ENCODE measurements around the gene CDS2.

Gene CDS2

DNA sequence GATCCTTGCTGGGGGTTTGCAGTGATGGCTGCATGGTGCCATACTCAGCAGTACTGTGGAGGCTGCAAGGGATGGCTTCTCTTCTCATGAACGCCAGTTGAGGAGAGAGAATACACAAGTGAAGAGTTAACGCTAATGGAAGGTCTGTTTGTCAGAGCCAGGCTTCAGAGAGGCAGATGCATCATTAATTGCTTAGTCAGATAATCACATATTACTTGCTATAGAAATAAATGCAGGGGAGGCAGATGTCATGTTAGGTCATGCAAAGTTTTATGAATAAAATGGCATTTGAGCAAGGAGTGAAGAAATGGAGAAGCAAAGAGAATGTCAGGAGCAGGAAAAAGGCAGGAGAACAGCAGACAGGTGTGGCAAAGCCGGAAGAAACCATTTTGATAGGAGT is 51.2 kb downstream of the CDS2 start:
- H3K4me3 ChIP-seq (ENCODE audit: low read depth, low read length), result no peak overlapping the region

DNA sequence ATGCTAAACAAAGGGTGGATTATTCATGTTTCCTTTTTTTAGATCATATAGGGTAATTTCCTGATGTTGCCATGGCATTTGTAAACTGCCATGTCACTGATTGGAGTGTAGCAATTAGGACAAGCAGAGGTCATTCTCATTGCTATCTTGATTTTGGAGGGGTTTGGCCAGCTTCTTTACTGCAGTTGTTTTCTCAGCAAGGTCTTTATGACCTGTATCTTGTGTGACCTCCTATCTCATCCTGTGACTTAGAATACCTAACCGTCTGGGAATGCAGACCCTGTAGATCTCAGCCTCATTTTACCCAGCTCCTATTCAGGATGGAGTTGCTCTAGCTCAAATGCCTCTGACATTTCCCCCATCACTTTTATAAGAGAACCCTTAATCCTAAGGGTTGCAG is 53.6 kb downstream of the CDS2 start:
- H3K4me3 ChIP-seq (ENCODE audit: low read depth, low read length), result no peak overlapping the region

DNA sequence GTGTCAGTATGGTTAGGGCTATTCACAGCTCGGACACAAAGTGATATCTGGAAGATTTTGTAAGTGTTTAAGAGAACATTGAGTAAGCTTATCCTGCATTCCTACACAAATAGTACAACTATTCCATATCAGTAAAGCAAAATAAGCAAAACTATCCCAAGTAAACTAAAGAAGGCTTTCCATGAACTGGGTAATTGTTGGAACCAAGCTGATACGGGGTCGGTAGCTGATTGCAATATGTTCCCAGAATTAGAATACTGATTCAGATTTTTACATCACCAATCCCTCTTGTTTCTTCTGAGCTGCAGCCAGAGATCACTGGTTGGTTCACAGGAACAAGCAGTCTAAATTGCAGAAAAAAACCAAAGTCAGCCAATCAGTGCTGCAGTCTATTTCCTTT is 54.1 kb downstream of the CDS2 start:
- H3K4me3 ChIP-seq (ENCODE audit: low read depth, low read length), result no peak overlapping the region

DNA sequence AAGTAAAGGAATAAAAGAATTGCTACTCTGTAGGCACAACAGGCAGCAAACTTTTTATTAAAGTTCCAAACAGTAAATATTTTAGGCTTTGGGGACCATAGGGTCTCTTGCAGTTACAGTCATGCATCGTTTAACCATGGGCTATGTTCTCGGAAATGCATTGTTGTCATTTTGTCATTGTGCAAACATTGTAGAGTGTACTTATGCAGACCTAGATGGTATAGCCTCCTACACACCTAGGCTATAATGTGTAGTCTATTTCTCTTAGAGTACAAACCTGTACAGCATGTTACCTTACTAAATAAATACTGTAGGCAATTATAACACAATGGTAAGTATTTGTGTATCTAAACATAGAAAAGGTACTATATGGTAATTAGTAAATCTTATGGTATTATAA is 54.7 kb downstream of the CDS2 start:
- no peak overlapping the region for H3K4me3 ChIP-seq (ENCODE audit: low read depth, low read length)

DNA sequence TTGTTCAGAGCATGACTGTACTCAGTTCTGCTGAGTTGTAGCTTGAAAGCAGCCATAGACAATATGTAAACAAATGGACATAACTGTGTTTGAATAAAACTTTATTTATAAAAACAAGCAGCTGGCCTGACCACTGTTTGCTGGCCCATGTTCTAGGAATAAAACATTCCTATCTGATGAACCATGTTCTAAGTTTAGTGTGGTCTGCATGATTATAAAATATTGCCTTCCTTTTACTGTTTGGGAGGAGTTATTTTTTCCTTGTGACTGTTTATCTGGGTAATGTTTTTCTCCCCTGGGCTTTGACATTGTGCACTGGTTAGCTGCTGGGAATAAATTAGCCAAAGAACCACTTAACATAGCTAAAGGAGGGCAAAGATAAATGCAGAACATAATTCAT is 55.1 kb downstream of the CDS2 start:
- no peak overlapping the region for H3K4me3 ChIP-seq (ENCODE audit: low read depth, low read length)

DNA sequence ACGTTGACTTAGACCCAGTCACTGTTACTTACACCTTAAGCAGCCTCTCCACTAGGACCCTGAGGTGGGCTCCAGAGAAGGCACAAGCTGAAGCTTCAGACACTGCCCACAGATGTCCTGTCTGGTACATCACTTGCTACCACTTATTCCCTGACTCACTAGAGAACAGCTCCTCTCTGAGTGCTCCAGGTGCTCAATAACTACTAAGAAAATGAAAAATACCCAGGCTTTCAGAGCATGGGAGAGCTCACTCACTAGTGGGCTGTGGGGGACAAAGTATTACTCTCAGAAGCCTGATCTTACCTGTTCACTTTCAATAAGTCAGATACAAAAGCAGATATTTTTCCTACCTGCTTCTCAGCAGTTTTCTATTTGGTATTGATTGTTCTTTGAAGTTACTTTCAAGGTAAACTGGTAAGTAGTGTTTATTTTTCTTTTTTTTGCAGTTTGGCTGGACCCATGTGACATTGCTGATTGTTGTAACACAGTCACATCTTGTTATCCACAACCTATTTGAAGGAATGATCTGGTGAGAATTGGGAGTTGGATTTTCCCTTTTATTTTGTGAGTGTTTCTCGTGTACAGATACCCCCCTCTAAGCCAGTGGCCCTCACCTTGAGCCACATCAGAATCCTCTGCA is 55.9 kb downstream of the CDS2 start:
- no peak overlapping the region for H3K4me3 ChIP-seq (ENCODE audit: low read depth, low read length)

DNA sequence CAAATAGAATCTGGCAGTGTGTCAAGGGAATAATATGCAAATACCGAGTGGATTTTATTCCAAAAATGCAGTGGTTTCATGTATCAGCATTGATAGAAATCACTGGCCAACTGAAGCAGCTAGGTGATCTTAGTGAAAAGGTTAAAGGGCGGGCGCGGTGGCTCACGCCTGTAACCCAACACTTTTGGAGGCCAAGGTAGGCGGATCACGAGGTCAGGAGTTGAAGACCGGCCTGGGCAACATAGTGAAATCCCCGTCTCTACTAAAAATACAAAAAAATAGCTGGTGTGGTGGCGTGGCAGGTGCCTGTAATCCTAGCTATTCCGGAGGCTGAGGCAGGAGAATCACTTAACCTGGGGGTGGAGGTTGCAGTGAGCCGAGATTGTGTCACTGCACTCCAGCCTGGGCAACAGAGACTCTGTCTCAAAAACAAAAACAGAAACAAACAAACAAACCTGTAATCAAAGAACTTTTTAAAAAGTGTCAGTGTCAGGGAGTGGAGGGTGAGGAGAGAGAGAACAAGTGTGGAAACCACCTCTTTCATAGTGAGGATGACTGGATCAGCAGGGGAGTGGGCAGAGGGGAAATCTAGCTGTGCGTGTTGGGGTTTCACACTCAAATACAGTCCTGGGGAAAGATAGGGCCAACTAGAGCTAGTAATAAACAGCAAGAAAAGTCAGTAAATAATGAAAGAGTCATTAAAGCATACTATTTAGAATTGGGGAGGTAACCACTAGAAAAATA is 57.1 kb downstream of the CDS2 start:
- no peak overlapping the region for H3K4me3 ChIP-seq (ENCODE audit: low read depth, low read length)

DNA sequence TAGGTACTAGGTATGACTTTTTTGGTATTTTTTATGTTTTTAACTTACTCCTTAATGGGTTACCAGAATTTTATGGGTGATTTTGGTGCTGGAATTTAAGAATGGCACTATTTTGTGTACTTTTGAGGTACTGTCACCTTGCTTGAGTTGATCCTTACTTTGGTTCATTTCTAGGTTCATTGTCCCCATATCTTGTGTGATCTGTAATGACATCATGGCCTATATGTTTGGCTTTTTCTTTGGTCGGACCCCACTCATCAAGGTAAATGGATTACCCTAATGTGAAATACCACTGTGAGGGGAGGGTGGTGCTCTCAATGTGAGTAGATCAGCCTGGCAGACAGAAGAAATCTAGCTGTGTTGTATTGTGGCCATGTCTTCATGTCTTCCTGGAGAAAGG is 57.9 kb downstream of the CDS2 start:
- no peak overlapping the region for H3K4me3 ChIP-seq (ENCODE audit: low read depth, low read length)

DNA sequence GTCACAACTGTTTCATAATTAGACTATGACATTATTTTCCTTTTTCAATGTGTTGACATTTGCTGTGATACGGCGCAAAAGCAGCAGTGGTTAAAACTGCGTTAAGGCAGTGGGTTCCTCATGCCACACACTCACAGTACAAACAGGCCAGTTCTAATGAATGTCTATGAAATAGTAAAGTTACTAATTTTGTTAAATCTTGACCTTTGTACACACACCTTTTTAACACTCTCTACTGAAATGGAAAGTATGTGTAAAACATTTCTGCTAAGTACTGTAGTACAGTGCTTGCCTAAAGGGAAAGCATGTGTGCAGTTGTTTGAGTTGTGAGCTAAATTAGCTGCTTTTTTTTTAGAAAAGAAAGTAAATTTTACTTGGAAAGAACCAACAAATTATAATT is 60.3 kb downstream of the CDS2 start:
- no peak overlapping the region for H3K4me3 ChIP-seq (ENCODE audit: low read depth, low read length)

DNA sequence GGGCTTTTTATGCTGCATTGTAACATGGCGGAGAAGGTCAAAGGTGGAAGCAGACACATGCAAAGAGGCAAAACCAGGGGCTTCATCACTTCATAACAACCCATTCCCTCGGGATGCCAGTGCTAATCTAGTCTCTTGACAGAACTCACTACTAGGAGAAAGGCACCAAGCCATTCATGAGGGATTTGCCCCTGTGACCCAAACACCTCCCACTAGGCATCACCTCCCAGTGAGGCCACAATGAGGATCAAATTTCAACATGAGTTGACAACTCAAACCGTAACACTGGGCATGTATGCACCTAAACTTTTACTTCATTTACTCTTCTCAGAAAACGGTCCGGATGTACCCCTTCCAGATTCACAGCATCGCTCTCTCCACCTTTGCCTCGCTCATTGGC is 61.9 kb downstream of the CDS2 start:
- no peak overlapping the region for H3K4me3 ChIP-seq (ENCODE audit: low read depth, low read length)

DNA sequence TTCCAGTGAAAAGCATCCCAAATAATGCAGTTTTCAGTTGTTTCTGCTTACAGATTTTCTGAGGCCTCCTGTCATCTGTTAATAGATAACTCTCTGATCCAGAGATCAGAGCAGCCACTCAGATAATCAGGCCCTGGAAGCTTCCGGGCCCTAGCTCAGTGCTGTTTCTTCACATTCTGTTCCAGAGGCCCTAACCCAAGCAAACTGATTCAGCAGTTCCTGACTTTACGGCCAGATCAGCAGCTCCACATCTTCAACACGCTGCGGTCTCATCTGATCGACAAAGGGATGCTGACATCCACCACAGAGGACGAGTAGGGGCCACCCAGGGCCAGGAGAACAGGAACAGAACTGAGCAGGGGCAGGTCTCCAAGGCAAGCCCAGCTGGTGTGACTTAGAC is 63.1 kb downstream of the CDS2 start:
- no peak overlapping the region for H3K4me3 ChIP-seq (ENCODE audit: low read depth, low read length)

DNA sequence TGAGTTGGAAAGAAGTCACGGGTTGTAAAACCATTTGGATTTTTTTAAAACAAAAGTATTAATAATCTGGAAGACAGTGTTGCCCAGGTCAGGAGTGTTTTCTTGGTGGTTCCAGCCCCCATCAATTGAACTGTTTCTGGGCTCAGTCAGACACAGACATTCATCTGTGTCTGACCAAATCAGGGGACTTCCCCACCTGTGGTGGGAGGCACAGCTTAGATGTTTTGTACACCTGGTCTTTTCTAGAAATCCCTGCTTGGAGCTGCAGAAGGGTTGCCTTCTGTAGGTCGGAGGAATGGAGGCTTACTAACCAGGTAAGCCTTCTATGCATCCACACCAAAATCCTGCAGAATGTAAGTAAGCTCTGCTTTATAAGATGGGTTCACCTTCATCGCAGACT is 63.6 kb downstream of the CDS2 start:
- no peak overlapping the region for H3K4me3 ChIP-seq (ENCODE audit: low read depth, low read length)

DNA sequence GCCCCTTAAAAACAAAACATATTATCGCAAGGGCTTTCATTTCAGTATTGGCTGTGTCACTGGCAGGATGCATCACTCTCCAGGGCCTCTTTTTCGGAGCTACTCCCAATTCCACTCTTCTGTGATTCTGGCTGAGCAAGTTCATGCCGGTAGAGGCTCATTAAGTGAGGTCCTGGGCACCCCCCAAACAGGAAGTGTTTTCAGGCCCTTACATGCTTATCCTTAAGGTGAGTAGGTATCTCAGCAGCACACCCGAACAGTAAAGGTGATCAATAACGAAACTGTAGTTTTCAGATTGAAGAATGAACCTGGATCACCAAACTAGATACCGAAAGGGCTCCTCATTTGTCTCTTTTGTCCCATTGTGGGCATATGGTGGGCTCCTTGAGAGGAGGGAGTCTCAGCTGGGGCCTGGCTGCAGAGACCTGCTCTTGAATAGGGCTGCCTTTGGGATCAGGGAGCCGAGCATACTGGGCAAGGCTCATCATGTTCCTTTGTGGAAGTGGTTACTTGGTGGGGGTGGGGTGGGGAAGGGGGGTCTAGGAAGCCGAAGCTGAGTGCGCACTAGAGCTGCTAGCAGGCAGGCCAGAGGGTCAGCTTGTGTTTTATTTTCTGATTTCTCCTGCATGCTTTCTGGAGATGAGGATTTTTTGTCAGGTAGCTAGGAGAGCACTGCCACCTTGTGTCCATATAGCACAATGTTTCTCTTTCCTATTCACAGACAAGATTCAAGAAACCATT is 65.2 kb downstream of the CDS2 start:
- no peak overlapping the region for H3K4me3 ChIP-seq (ENCODE audit: low read depth, low read length)

DNA sequence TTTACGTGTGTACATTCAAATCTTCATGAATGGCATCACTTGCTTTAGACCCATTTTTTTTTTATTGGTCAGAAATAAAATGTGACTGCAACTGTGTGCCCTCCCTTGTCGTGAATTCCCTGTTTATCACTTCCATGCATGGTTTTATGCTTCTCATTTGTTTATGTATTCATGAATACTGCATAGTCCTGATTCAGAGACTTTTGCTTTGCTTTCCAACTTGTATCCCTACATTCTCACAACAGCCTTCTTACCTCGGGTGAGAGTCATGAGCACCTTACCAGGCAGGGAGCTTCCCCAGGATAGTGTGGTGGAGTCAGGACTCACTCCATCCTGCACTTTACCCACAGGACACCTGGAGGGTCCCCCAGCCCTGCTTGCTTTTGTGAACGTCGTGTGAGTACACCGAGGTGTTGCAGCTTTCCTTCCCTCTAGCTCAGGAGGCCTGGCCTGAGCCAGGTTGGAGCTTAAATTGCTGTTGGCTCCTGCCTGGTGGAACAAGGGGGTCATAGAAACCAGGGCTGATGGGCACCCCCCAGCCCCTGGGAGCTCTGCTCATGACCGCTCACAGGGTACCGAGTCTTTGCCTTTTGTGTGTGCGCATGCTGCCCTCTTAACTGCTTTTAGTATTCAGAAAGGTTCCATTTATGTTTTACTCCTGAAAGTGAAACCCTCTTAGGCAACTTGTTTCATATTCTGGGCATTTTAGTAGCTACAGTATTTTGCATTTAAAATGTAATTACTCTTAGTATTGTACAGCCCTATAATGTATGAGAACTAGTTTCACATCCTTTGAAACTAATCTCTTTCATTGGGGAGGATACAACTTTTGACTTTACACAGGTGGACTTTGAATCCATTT is 66.0 kb downstream of the CDS2 start:
- no peak overlapping the region for H3K4me3 ChIP-seq (ENCODE audit: low read depth, low read length)

DNA sequence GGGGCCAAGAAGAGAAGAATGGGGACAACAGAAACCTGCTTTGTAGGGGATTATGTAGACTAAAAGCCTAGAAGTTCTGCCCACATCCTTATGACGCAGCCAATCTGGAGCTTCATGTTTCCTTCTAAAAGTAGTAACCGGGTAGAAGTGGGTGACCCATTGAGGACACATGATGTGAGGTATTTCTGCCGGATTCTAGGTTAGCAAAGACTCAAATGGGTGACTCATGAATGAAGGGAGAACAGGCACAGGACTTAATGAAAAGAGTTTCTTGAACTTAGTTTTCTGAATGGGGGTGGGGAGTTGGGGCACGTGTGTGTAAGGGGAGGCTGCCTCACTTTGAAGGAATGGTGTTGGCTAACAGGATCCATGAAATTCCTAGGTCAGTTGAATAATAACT is 68.8 kb downstream of the CDS2 start:
- no peak overlapping the region for H3K4me3 ChIP-seq (ENCODE audit: low read depth, low read length)

DNA sequence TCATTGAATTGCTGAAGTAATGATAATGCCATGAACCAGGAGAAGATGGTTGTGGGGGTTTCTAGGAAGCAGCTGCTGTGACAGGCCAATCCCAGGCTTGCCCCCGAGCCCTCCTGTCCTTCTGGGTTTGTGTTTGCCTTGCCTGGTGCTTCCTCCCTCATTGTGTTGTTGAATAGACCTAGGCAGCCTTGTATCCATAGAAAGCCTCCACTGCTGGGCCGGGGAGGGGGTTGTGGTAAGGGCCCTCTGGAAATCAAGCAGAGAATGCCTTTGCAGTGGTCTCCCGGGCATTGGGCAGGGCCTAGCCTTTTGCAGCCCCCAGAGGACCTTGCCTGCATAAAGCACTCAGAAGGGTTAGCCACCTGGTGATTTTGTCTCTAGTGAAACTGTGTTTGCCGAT is 69.3 kb downstream of the CDS2 start:
- H3K4me3 ChIP-seq (ENCODE audit: low read depth, low read length), result no peak overlapping the region

DNA sequence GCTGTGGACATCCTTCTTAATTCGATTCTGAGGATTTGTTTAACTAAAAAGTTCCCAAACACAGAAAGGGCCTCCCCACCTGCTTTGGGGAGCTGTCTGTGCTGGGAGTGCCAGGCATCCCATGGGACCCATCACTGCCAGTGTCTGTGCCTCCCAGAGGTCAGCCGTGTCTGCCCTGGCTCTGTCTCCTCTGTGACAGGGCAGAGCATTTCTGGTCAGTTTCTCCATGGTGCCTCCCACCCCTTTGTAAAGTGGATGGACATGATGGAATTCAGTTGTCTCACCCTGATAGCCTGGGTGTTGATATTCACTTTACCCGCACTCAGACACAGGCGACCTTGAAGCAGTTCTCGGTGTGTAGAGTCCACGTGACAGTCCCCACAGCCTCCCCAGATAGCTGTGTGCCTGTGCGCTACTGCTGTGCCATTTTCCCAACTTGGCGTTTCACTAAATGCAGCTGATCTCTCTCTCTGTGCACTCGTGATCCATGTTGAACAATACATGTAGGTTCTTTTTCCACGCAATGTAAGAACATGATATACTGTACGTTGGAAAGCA is 70.5 kb downstream of the CDS2 start:
- no peak overlapping the region for H3K4me3 ChIP-seq (ENCODE audit: low read depth, low read length)

DNA sequence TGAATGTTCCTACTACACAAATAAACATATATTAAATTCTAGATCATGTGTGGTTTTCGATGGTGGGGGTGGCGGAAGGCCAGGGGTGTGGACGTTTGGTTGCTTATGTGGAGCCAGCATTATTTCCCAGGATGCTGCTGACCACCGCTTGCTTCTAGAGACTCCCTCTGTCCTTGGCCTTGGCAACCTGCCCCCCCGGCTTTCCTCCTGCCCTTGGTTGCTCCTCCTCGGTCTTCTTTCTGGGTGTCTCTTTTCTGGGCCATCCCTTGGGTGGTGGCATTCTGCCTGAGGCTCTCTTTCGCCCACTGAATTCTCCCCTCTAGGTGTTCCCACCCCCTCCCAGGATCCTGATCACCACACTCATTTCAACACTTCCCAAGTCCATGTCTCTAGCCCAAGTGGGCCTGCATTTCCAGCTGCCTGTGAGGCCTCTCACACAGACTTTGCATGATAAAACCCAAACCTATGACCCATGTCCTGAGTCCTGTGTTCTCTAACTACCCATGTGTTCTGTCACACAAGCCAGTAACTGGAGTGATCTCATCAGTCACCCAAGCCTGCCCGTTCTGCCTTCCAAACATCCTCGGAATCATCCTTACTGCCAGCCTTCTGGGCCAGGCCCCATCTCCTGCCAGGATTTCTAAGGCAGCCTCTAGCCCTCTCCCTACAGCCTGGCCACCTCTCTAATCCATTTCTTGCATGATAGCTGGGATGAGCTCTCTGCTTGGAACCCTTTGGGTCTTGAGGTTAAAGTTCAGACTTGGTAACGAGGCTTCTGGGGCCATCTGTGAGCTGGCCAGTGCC is 71.2 kb downstream of the CDS2 start:
- no peak overlapping the region for H3K4me3 ChIP-seq (ENCODE audit: low read depth, low read length)

DNA sequence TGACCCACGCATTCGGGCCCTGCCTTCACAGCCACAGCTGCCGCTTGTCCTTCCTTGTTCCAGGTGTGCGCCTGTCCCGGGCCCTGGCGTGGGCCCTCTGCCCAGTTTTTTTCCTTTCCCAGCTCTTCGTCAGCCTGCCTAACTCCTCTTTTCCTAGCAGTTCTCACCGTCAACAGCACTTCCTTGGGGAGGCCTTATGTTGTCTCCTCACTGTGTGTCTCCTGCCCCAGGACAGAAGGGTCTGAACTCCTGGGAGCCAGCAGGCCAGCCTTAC is 71.8 kb downstream of the CDS2 start:
- H3K4me3 ChIP-seq (ENCODE audit: low read depth, low read length), result no peak overlapping the region

DNA sequence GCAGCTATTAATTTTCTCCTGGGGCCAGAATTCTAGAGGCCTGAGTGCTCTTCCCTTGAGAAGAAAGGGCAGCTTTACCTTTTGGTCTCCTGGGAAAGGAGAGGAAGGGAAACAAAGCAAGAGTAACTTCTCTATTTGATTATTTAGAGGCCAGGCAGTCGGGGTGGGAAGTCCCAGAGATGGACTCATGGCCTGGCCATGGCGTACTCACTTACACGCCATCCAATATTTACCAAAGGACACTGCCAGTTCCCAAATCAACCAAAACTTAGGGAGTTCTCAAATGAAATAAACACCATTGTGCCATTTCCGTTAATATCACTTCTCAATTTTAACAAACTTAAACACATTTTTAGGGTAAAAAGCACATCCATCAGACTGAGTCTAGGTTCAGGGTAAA is 76.6 kb downstream of the CDS2 start:
- H3K4me3 ChIP-seq (ENCODE audit: low read depth, low read length), result no peak overlapping the region

Measured in iPS-11a (cell line).